Measurements from ENCODE around the gene ALPG.

DNA sequence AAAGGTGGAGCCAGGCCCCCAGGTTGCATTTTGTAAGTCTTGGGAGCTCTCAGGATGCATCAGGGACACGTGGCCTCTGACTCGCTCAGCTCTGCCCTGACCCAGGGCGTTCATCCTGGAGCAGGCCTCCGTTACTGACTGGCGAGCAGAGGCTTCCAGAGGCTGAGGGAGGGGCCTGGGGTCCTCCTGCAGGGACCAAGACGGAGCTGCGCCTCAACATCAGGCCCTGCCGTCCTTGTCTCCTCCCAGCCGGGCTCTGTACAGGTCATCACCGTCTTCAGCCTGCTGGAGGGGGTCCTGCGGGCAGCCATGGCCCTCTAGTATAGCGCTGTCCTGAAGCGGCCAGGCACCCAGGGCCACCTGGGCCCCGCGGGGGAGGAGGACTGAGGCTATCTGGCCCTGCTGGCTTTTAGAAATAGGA, 38.3 kb upstream of the ALPG start:
- TF ChIP-seq ESRRA (CRISPR knock-in tag; IDR thresholded peaks at IDR 0.05; ENCODE audit: borderline replicate concordance) (no peak), CTCF (IDR thresholded peaks at IDR 0.05) (no peak)

Data from WTC11 (cell line).